NCI-H82 (cell line): ENCODE measurements around the gene ANO5.

Source experiments
- DNase-seq: peaks from one replicate; lab custom pipeline; 2025; lab: John Stamatoyannopoulos, UW

ANO5 gene

GRCh38 chr11:22331771-22332170 is 138.9 kb downstream of the ANO5 start:
- no peak for DNase-seq
